HCT116 (cell line): ENCODE results near the gene ITGB1. TPM values are rescaled to one million over a fixed set of nuclear protein-coding genes. Genes with fewer than 3 reads are reported as not detected.

Experiments used
- ATAC-seq: fragments of 200-7000 bp; cut with Tn5 transposase; 2 replicates; pipeline ENCODE4 v1.9.1; 2020; ENCODE audit warnings: mild to moderate bottlenecking, moderate library complexity
- BruUV-seq: library from RNA; stranded (reverse); fragments of 400-500 nt; replicated peaks from 2 replicates; lab custom pipeline; 2021; lab: Mats Ljungman, UMichigan
- CTCF ChIA-PET: fragments of 300-600 bp; sonication (Branson Sonifier 250); formaldehyde crosslinking; loops from one replicate; lab custom pipeline; 2021; ENCODE audit warnings: antibody characterized with exemption; lab: Charles Lee
- POLR2A ChIA-PET: fragments of 300-600, 350-600 bp; sonication (Branson Sonifier 250); formaldehyde crosslinking; loops from one replicate; lab custom pipeline; 2021; ENCODE audit warnings: antibody characterized with exemption; lab: Charles Lee
- RAD21 ChIA-PET, 2 experiments: fragments of 300-600 bp; sonication (Branson Sonifier 250); formaldehyde crosslinking; loops; one replicate each; lab custom pipeline; 2023; ENCODE audit warnings: low total read pairs in 2 of 2; ENCODE audit not compliant: uncharacterized antibody in 2 of 2, unreplicated experiment in 2 of 2, low non-redundant PET in 1 of 2; lab: Charles Lee
- DNase-seq: peaks from one replicate; pipeline ENCODE4 v3.0.0-alpha.2; 2010; ENCODE audit warnings: low read depth, low spot score
- H2AFZ ChIP-seq: fragments of 200-600 bp; shearing (Covaris generic), sonication (generic); 2 replicates; pipeline ENCODE4 v1.6.1; 2017; ENCODE audit warnings: low read depth, mixed run types, mixed read lengths, antibody characterized with exemption, low read length; ENCODE audit not compliant: poor library complexity, severe bottlenecking
- H3K27ac ChIP-seq: 2 replicates; pipeline ENCODE4 v1.5.1; 2012; ENCODE audit warnings: low read depth, low read length
- H3K27me3 ChIP-seq: fragments of 200-600 bp; sonication (generic); 2 replicates; pipeline ENCODE4 v1.6.1; 2016; ENCODE audit warnings: mixed run types, low read length, mixed read lengths; ENCODE audit not compliant: insufficient read depth
- H3K36me3 ChIP-seq, 2 experiments: fragments of 200-500 bp in 1 of 2; fragments of 200-600 bp in 1 of 2; sonication (Bioruptor generic) in 1 of 2; sonication (generic) in 1 of 2; 2 replicates each; pipeline versions ENCODE4 v1.5.1 to v1.6.1; 2014 to 2016; ENCODE audit warnings: low read length in 2 of 2, inconsistent platforms in 1 of 2, mixed read lengths in 1 of 2, mixed run types in 1 of 2; ENCODE audit not compliant: insufficient read depth in 2 of 2, control insufficient read depth in 1 of 2
- H3K4me1 ChIP-seq, 2 experiments: fragments of 200-600 bp in 1 of 2; sonication (generic) in 1 of 2; 2 replicates each; pipeline versions ENCODE4 v1.5.1 to v1.6.1; 2012 to 2017; ENCODE audit warnings: low read length in 2 of 2, inconsistent platforms in 1 of 2, mild to moderate bottlenecking in 1 of 2, mixed read lengths in 1 of 2, mixed run types in 1 of 2, moderate library complexity in 1 of 2; ENCODE audit not compliant: insufficient read depth in 2 of 2, control insufficient read depth in 1 of 2
- H3K4me2 ChIP-seq: fragments of 200-600 bp; sonication (generic); 2 replicates; pipeline ENCODE4 v1.6.1; 2017; ENCODE audit warnings: mixed run types, low read length, mixed read lengths
- H3K4me3 ChIP-seq, 2 experiments: fragments of 200-600 bp in 1 of 2; sonication (generic) in 1 of 2; replicated peaks in 1 of 2; 2 replicates each; pipeline ENCODE4 v1.5.1; 2011 to 2016; ENCODE audit warnings: low read length in 2 of 2, control low read depth in 1 of 2, low read depth in 1 of 2, mild to moderate bottlenecking in 1 of 2, mixed read lengths in 1 of 2, mixed run types in 1 of 2
- H3K79me2 ChIP-seq: fragments of 200-600 bp; sonication (generic); 2 replicates; pipeline ENCODE4 v1.6.1; 2017; ENCODE audit warnings: mild to moderate bottlenecking, mixed run types, low read length, moderate library complexity, mixed read lengths; ENCODE audit not compliant: insufficient read depth
- H3K9ac ChIP-seq: fragments of 200-600 bp; sonication (generic); 2 replicates; pipeline ENCODE4 v1.6.1; 2016; ENCODE audit warnings: low read length, mixed read lengths
- H3K9me2 ChIP-seq: fragments of 200-600 bp; sonication (generic), shearing (Covaris generic); 2 replicates; pipeline ENCODE4 v1.6.1; 2017; ENCODE audit warnings: mixed run types, mild to moderate bottlenecking, moderate library complexity; ENCODE audit not compliant: insufficient read depth
- H3K9me3 ChIP-seq, 2 experiments: fragments of 200-500 bp in 1 of 2; fragments of 200-600 bp in 1 of 2; sonication (Bioruptor generic) in 1 of 2; sonication (generic) in 1 of 2; 2 replicates each; pipeline ENCODE4 v1.6.1; 2014 to 2017; ENCODE audit warnings: low read length in 2 of 2, mixed read lengths in 2 of 2, inconsistent platforms in 1 of 2, low read depth in 1 of 2, mild to moderate bottlenecking in 1 of 2, mixed run types in 1 of 2, moderate library complexity in 1 of 2; ENCODE audit not compliant: control insufficient read depth in 1 of 2, insufficient read depth in 1 of 2
- H4K20me1 ChIP-seq: fragments of 200-600 bp; sonication (generic), shearing (Covaris generic); 2 replicates; pipeline ENCODE4 v1.6.1; 2017; ENCODE audit warnings: mixed run types, mild to moderate bottlenecking, moderate library complexity; ENCODE audit not compliant: insufficient read depth
- ATF3 ChIP-seq: IDR thresholded peaks from 2 replicates; pipeline ENCODE4 v1.6.1; 2012
- CBX3 ChIP-seq: IDR thresholded peaks from 2 replicates; pipeline ENCODE4 v1.6.1; 2012; ENCODE audit warnings: low read depth
- EGR1 ChIP-seq: IDR thresholded peaks from 2 replicates; pipeline ENCODE4 v1.6.1; 2012; ENCODE audit warnings: low read depth
- ELF1 ChIP-seq: IDR thresholded peaks from 2 replicates; pipeline ENCODE4 v1.6.1; 2012; ENCODE audit warnings: low read depth, borderline replicate concordance
- EZH2phosphoT487 ChIP-seq: fragments of 200-600 bp; IDR thresholded peaks from 2 replicates; pipeline ENCODE4 v1.6.1; 2018; ENCODE audit warnings: antibody characterized with exemption, borderline replicate concordance
- JUND ChIP-seq: IDR thresholded peaks from 2 replicates; pipeline ENCODE4 v1.6.1; 2012
- POLR2A ChIP-seq: IDR thresholded peaks from 2 replicates; pipeline ENCODE4 v1.7.0; 2011; ENCODE audit warnings: borderline replicate concordance; ENCODE audit not compliant: insufficient read depth, insufficient read length; ENCODE audit errors: extremely low read depth
- POLR2AphosphoS5 ChIP-seq: IDR thresholded peaks from 2 replicates; pipeline ENCODE4 v1.6.1; 2011; ENCODE audit warnings: mild to moderate bottlenecking, low read depth, low read length, moderate library complexity
- RAD21 ChIP-seq: IDR thresholded peaks from 2 replicates; pipeline ENCODE4 v1.6.1; 2012; ENCODE audit warnings: low read depth, mild to moderate bottlenecking
- REST ChIP-seq: IDR thresholded peaks from 2 replicates; pipeline ENCODE4 v1.6.1; 2012; ENCODE audit warnings: low read depth
- SP1 ChIP-seq: IDR thresholded peaks from 2 replicates; pipeline ENCODE4 v1.6.1; 2012; ENCODE audit warnings: low read depth
- SRF ChIP-seq: IDR thresholded peaks from 2 replicates; pipeline ENCODE4 v1.6.1; 2012; ENCODE audit warnings: low read depth
- TCF7L2 ChIP-seq: IDR thresholded peaks from 2 replicates; pipeline ENCODE4 v1.7.0; 2011; ENCODE audit warnings: borderline replicate concordance, inconsistent platforms; ENCODE audit not compliant: insufficient read depth, insufficient read length; ENCODE audit errors: extremely low read depth
- YY1 ChIP-seq: IDR thresholded peaks from 2 replicates; pipeline ENCODE4 v1.6.1; 2011; ENCODE audit warnings: low read length, low read depth, moderate library complexity, mild to moderate bottlenecking; ENCODE audit not compliant: insufficient replicate concordance; ENCODE audit errors: extremely low read depth
- ZBTB33 ChIP-seq: IDR thresholded peaks from 2 replicates; pipeline ENCODE4 v1.6.1; 2011; ENCODE audit warnings: mild to moderate bottlenecking, low read length, moderate library complexity; ENCODE audit not compliant: insufficient replicate concordance; ENCODE audit errors: extremely low read depth
- ZFX ChIP-seq: fragments of 450-650 bp; IDR thresholded peaks from 2 replicates; pipeline ENCODE4 v1.6.1; 2017
- intact Hi-C: fragments of 100-400 bp; cut with micrococcal nuclease; formaldehyde crosslinking; loops from 2 replicates; pipeline ENCODE4 v1.10.0; 2022
- total RNA-seq: library from RNA; stranded (reverse); gene quantifications from one replicate; pipeline ENCODE4 v1.2.1, GENCODE V29; 2021; ENCODE audit not compliant: unreplicated experiment

Gene ITGB1
- total RNA-seq, 1 experiment from 2014 or later: 366 TPM

DNA sequence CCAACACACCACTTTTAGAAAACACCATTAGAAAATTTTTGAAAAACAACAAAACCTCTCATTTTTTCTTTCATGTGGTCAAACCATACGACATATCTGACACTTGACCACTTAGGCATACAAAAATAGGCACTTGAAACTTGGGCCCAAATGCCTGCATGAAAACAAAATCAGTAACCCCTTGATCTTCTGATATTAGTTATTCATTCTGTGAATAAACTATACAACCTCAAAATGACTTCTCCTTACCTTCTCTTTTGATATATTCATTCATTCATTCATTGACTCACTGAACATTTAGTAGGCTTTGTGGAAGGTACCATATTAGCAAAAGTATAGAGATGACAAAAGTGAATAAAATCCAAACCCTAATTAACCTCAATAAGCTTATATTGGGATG is 26.4 kb downstream of the ITGB1 start:
- Histone ChIP-seq H3K9me2 (no peaks in the 10 kb centered on the region), H3K4me2 (no peak overlapping the region), H3K4me1 (no peaks in the 10 kb centered on the region), H3K27ac (no peak overlapping the region), H3K27me3 (no peaks in the 10 kb centered on the region), H3K9me3 (no peaks in the 10 kb centered on the region), H3K36me3 (peaks cover 26 to 40% of the 10 kb centered on the region in 2 experiments), H3K9ac (no peak overlapping the region), H4K20me1 (0 out of 2 replicates have a peak, but pooled peaks cover 2% of the 10 kb centered on the region), H2AFZ (no peak overlapping the region), H3K79me2 (peaks cover 91% of the 10 kb centered on the region), H3K4me3 (no peak overlapping the region)
- RAD21 ChIA-PET: no interaction called here
- CTCF ChIA-PET: interaction anchor here (1.7 kb wide), 1 partner anchor 79 kb away, joined by 4 read pairs; no protein-coding TSS in a partner anchor
- BruUV-seq: no TSS peak
- TF ChIP-seq CBX3: no peak
- TF ChIP-seq REST: no peak
- TF ChIP-seq EZH2phosphoT487: no peak
- TF ChIP-seq RAD21: no peak
- POLR2A ChIA-PET: no interaction called here
- intact Hi-C loops: no loop called here
- no peak for ATAC-seq
- DNase-seq: no peak

DNA sequence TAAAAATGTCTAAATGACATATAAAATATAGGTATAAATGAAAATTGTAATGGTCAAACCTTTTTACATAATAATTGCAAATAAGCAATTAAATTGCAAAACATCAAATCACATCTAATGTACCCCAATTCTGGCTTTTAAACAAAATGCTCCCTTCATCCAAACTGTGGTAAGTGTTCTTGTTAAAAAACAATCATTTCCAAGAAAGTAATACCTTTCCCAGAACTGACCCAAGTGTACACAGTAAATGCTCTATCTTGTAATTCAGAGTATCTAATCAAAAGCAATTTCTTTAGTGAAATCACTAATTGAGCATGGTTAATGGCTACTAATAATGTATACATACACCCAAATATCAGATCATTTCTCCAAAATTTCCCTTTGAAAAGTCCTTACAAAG is 28.0 kb downstream of the ITGB1 start:
- POLR2A ChIA-PET: no interaction called here
- TF ChIP-seq TCF7L2 (no peak), YY1 (no peak), ELF1 (no peak), EGR1 (no peak), JUND (no peak), SRF (no peak), POLR2A (no peak), ZBTB33 (no peak), POLR2AphosphoS5 (no peak), ZFX (no peak), ATF3 (no peak), SP1 (no peak)

More for the DNA sequence above, 28.0 kb downstream of the ITGB1 start:
- intact Hi-C loops: no loop called here
- H3K27me3 ChIP-seq: no peaks in the 10 kb centered on the region
- H3K4me2 ChIP-seq: no peak overlapping the region
- no peaks in the 10 kb centered on the region for H3K9me3 ChIP-seq
- H3K9ac ChIP-seq: no peak overlapping the region
- no peak for ATAC-seq
- 0 out of 2 replicates have a peak, but pooled peaks cover under 1% of the 10 kb centered on the region for H4K20me1 ChIP-seq
- no peak overlapping the region for H2AFZ ChIP-seq
- no peak overlapping the region for H3K27ac ChIP-seq
- H3K9me2 ChIP-seq: no peaks in the 10 kb centered on the region
- ChIA-PET RAD21 (no interaction called here), CTCF (no interaction called here)
- H3K36me3 ChIP-seq: peaks cover 36 to 51% of the 10 kb centered on the region in 2 experiments
- BruUV-seq: no TSS peak
- H3K79me2 ChIP-seq: peaks cover 90% of the 10 kb centered on the region
- no peak for DNase-seq
- no peak overlapping the region for H3K4me3 ChIP-seq
- no peaks in the 10 kb centered on the region for H3K4me1 ChIP-seq
